ENCODE results near the gene INTS3. TPM values are rescaled to one million over a fixed set of nuclear protein-coding genes. Genes with fewer than 3 reads are reported as not detected.

INTS3 gene
- total RNA-seq, 1 experiment from 2014 or later, result 39.0 TPM

DNA sequence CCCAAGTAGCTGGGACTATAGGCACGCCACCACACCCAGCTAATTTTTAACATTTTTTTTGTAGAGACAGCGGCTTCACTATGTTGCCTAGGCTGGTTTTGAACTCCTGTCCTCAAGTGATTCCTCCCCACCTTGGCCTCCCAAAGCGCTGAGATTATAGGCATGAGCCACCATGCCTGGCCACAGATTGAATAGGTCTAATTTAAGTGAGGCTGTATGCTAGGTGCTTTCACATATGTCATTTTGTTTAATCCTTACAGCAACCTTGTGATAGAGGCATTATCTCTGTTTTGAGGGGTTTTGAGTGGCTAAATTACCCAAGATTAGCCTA is 7.2 kb downstream of the INTS3 start:
- Histone ChIP-seq H3K36me3 (ENCODE audit: control insufficient read depth, insufficient read depth, low read length) (no peaks in the 10 kb centered on the region; the same call in 1 of the 2 replicates), H3K27me3 (replicated peaks; ENCODE audit: control insufficient read depth, insufficient read depth, low read length) (no peaks in the 10 kb centered on the region), H3K9me3 (no peaks in the 10 kb centered on the region), H3K4me3 (ENCODE audit: low read depth, low read length) (no peak overlapping the region), H3K4me1 (no peaks in the 10 kb centered on the region; the same call in 1 of the 2 replicates)
- BruUV-seq (replicated peaks), result no TSS peak
- no peak overlapping the region for H3K27ac Mint-ChIP-seq (ENCODE audit: unreplicated experiment)
- TF ChIP-seq, protein P1, sequence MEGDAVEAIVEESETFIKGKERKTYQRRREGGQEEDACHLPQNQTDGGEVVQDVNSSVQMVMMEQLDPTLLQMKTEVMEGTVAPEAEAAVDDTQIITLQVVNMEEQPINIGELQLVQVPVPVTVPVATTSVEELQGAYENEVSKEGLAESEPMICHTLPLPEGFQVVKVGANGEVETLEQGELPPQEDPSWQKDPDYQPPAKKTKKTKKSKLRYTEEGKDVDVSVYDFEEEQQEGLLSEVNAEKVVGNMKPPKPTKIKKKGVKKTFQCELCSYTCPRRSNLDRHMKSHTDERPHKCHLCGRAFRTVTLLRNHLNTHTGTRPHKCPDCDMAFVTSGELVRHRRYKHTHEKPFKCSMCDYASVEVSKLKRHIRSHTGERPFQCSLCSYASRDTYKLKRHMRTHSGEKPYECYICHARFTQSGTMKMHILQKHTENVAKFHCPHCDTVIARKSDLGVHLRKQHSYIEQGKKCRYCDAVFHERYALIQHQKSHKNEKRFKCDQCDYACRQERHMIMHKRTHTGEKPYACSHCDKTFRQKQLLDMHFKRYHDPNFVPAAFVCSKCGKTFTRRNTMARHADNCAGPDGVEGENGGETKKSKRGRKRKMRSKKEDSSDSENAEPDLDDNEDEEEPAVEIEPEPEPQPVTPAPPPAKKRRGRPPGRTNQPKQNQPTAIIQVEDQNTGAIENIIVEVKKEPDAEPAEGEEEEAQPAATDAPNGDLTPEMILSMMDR (IDR thresholded peaks at IDR 0.05; ENCODE audit: insufficient read depth in 1 of 2, low read depth in 1 of 2, low read length in 1 of 2, severe bottlenecking in 1 of 2, unreplicated experiment in 1 of 2), result no peak
- H3K27me3 Mint-ChIP-seq (ENCODE audit: insufficient read depth, unreplicated experiment), result no peaks in the 10 kb centered on the region
- POLR2A ChIA-PET, result no interaction called here
- peaks cover 7% of the 10 kb centered on the region for H3K4me1 Mint-ChIP-seq (ENCODE audit: low read depth, unreplicated experiment)
- H3K4me3 Mint-ChIP-seq (ENCODE audit: unreplicated experiment), result no peak overlapping the region
- intact Hi-C loops (cut with micrococcal nuclease; ENCODE audit: unreplicated experiment), result no loop called here
- H3K9me3 Mint-ChIP-seq (ENCODE audit: unreplicated experiment), result no peaks in the 10 kb centered on the region
- H3K36me3 Mint-ChIP-seq (ENCODE audit: insufficient read depth, unreplicated experiment), result peaks cover 9% of the 10 kb centered on the region
- DNase-seq, result no peak
- CTCF ChIA-PET, result no interaction called here

DNA sequence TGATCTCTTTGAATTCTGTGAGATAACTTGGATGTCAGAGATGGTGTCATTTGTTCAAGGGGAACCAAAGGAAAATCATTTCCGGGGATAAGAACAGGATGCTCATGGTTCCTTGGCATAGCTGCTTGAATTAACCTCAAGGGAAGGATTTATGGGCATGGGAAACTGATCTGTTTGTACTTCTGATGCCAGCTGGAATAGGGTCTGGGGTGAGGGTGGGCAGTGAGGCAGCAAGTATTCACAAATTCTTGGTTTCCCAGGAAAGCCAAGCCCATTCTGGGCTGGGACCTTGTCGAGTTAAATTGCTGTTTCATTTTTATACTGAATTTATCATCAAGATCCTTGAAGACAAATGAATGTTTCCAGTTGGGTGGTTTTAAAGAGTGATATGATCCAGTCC is 14.1 kb downstream of the INTS3 start:
- ChIA-PET CTCF (interaction anchor here (0.6 to 0.9 kb wide), 2 partner anchors 14 to 174 kb away, joined by 3 to 7 read pairs; partner anchors contain the start of gene INTS3), POLR2A (interaction anchor here (0.6 to 1.7 kb wide), 4 partner anchors 14 to 236 kb away, joined by 3 to 16 read pairs (median 3); partner anchors contain the start of genes CHTOP, INTS3 and JTB)
- TF ChIP-seq, protein P1 (IDR thresholded peaks at IDR 0.05; ENCODE audit: insufficient read depth in 1 of 2, low read depth in 1 of 2, low read length in 1 of 2, severe bottlenecking in 1 of 2, unreplicated experiment in 1 of 2), result no peak
- Mint-ChIP-seq H3K9me3 (ENCODE audit: unreplicated experiment) (no peaks in the 10 kb centered on the region), H3K36me3 (ENCODE audit: insufficient read depth, unreplicated experiment) (peaks cover 35% of the 10 kb centered on the region), H3K4me1 (ENCODE audit: low read depth, unreplicated experiment) (peaks cover 33% of the 10 kb centered on the region), H3K27ac (ENCODE audit: unreplicated experiment) (peak overlapping the region; percentile 89), H3K4me3 (ENCODE audit: unreplicated experiment) (peak overlapping the region; percentile 44), H3K27me3 (ENCODE audit: insufficient read depth, unreplicated experiment) (no peaks in the 10 kb centered on the region)
- Histone ChIP-seq H3K4me1 (peaks cover 33% of the 10 kb centered on the region), H3K27me3 (replicated peaks; ENCODE audit: control insufficient read depth, insufficient read depth, low read length) (no peaks in the 10 kb centered on the region), H3K36me3 (ENCODE audit: control insufficient read depth, insufficient read depth, low read length) (no peaks in the 10 kb centered on the region), H3K9me3 (no peaks in the 10 kb centered on the region), H3K4me3 (ENCODE audit: low read depth, low read length) (no peak overlapping the region)
- BruUV-seq (replicated peaks), result no TSS peak
- DNase-seq, result no peak
- intact Hi-C loops (cut with micrococcal nuclease; ENCODE audit: unreplicated experiment), result loop anchor here (2.0 to 5.0 kb wide), 2 partner anchors 13 to 110 kb away; partner anchors contain the start of genes CHTOP and INTS3

DNA sequence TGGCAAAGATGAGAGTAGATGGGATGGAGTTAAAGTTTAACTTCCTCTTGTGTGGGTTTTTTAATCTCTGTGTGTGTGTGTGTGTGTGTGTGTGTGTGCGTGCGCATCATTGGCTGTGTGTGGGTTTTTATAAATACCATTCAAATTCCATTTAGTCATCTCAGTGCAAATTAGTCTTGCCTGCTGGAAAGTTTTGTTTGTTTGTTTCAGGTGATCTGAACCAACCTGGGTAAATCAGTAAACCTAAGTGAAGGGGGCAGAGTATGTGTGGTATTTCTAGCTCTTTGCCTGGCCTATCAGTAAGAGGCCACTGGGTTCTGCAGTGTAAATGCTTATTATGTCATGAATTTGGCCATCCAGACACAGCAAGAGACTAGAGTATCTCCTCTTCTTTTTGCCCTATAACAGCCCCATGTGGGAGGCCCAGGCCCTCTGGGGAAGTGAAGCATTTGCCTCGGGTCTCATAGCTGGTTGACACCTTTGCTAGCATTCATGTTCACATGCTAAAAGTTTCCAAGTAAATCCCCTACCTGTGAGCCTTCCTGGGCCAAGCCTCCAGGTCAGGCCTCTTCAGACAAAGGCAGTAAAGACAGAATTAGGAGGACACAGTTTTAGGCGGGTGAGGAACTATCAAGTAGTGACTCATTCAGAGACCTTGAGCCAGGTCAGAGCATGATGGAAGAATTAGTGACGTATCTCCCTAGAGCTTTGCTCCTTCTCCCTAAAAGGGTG is 14.7 kb downstream of the INTS3 start:
- peak overlapping the region; percentile 44 for H3K4me3 Mint-ChIP-seq (ENCODE audit: unreplicated experiment)
- intact Hi-C loops (cut with micrococcal nuclease; ENCODE audit: unreplicated experiment), result loop anchor here (2.0 to 5.0 kb wide), 2 partner anchors 14 to 110 kb away; partner anchors contain the start of genes CHTOP and INTS3
- peaks cover 35% of the 10 kb centered on the region for H3K36me3 Mint-ChIP-seq (ENCODE audit: insufficient read depth, unreplicated experiment)
- H3K4me1 ChIP-seq, result peaks cover 33% of the 10 kb centered on the region
- H3K27me3 Mint-ChIP-seq (ENCODE audit: insufficient read depth, unreplicated experiment), result no peaks in the 10 kb centered on the region
- peaks cover 33% of the 10 kb centered on the region for H3K4me1 Mint-ChIP-seq (ENCODE audit: low read depth, unreplicated experiment)
- BruUV-seq (replicated peaks), result TSS peak; percentile 78
- peak; percentile 77 to 78 for DNase-seq
- TF ChIP-seq, protein P1 (IDR thresholded peaks at IDR 0.05; ENCODE audit: insufficient read depth in 1 of 2, low read depth in 1 of 2, low read length in 1 of 2, severe bottlenecking in 1 of 2, unreplicated experiment in 1 of 2), result no peak
- H3K9me3 Mint-ChIP-seq (ENCODE audit: unreplicated experiment), result no peaks in the 10 kb centered on the region
- CTCF ChIA-PET, result interaction anchor here (0.7 to 0.9 kb wide), 2 partner anchors 15 to 244 kb away, joined by 3 to 7 read pairs; partner anchors contain the start of gene INTS3
- H3K27ac Mint-ChIP-seq (ENCODE audit: unreplicated experiment), result peak overlapping the region; percentile 89
- H3K36me3 ChIP-seq (ENCODE audit: control insufficient read depth, insufficient read depth, low read length), result no peaks in the 10 kb centered on the region
- no peaks in the 10 kb centered on the region for H3K9me3 ChIP-seq
- POLR2A ChIA-PET, result interaction anchor here (0.6 to 1.7 kb wide), 4 partner anchors 15 to 235 kb away, joined by 3 to 16 read pairs (median 3); partner anchors contain the start of genes CHTOP, INTS3 and JTB
- H3K4me3 ChIP-seq (ENCODE audit: low read depth, low read length), result no peak overlapping the region
- no peaks in the 10 kb centered on the region for H3K27me3 ChIP-seq (replicated peaks; ENCODE audit: control insufficient read depth, insufficient read depth, low read length)
